HCT116 (cell line): ENCODE measurements around the gene TCERG1L. TPM values are rescaled to one million over a fixed set of nuclear protein-coding genes. Genes with fewer than 3 reads are reported as not detected.

Experiments
- ATAC-seq: fragments of 200-7000 bp; cut with Tn5 transposase; 2 replicates; pipeline ENCODE4 v1.9.1; 2020; ENCODE audit warnings: mild to moderate bottlenecking, moderate library complexity
- Bru-seq: library from RNA; stranded (reverse); fragments of 400-500 nt; gene quantifications from one replicate; lab custom pipeline; 2021; lab: Mats Ljungman, UMichigan
- BruChase-seq, 2 experiments: library from RNA; stranded (reverse); fragments of 400-500 nt; gene quantifications; one replicate each; lab custom pipeline; 2021; lab: Mats Ljungman, UMichigan
- BruUV-seq: library from RNA; stranded (reverse); fragments of 400-500 nt; replicated peaks from 2 replicates; lab custom pipeline; 2021; lab: Mats Ljungman, UMichigan
- CTCF ChIA-PET: fragments of 300-600 bp; sonication (Branson Sonifier 250); formaldehyde crosslinking; loops from one replicate; lab custom pipeline; 2021; ENCODE audit warnings: antibody characterized with exemption; lab: Charles Lee
- POLR2A ChIA-PET: fragments of 300-600, 350-600 bp; sonication (Branson Sonifier 250); formaldehyde crosslinking; loops from one replicate; lab custom pipeline; 2021; ENCODE audit warnings: antibody characterized with exemption; lab: Charles Lee
- RAD21 ChIA-PET, 2 experiments: fragments of 300-600 bp; sonication (Branson Sonifier 250); formaldehyde crosslinking; loops; one replicate each; lab custom pipeline; 2023; ENCODE audit warnings: low total read pairs in 2 of 2; ENCODE audit not compliant: uncharacterized antibody in 2 of 2, unreplicated experiment in 2 of 2, low non-redundant PET in 1 of 2; lab: Charles Lee
- DNase-seq: peaks from one replicate; pipeline ENCODE4 v3.0.0-alpha.2; 2010; ENCODE audit warnings: low read depth, low spot score
- H2AFZ ChIP-seq: fragments of 200-600 bp; shearing (Covaris generic), sonication (generic); 2 replicates; pipeline ENCODE4 v1.6.1; 2017; ENCODE audit warnings: low read depth, mixed run types, mixed read lengths, antibody characterized with exemption, low read length; ENCODE audit not compliant: poor library complexity, severe bottlenecking
- H3K27ac ChIP-seq: 2 replicates; pipeline ENCODE4 v1.5.1; 2012; ENCODE audit warnings: low read depth, low read length
- H3K27me3 ChIP-seq: fragments of 200-600 bp; sonication (generic); 2 replicates; pipeline ENCODE4 v1.6.1; 2016; ENCODE audit warnings: mixed run types, low read length, mixed read lengths; ENCODE audit not compliant: insufficient read depth
- H3K36me3 ChIP-seq, 2 experiments: fragments of 200-500 bp in 1 of 2; fragments of 200-600 bp in 1 of 2; sonication (Bioruptor generic) in 1 of 2; sonication (generic) in 1 of 2; 2 replicates each; pipeline versions ENCODE4 v1.5.1 to v1.6.1; 2014 to 2016; ENCODE audit warnings: low read length in 2 of 2, inconsistent platforms in 1 of 2, mixed read lengths in 1 of 2, mixed run types in 1 of 2; ENCODE audit not compliant: insufficient read depth in 2 of 2, control insufficient read depth in 1 of 2
- H3K4me1 ChIP-seq, 2 experiments: fragments of 200-600 bp in 1 of 2; sonication (generic) in 1 of 2; 2 replicates each; pipeline versions ENCODE4 v1.5.1 to v1.6.1; 2012 to 2017; ENCODE audit warnings: low read length in 2 of 2, inconsistent platforms in 1 of 2, mild to moderate bottlenecking in 1 of 2, mixed read lengths in 1 of 2, mixed run types in 1 of 2, moderate library complexity in 1 of 2; ENCODE audit not compliant: insufficient read depth in 2 of 2, control insufficient read depth in 1 of 2
- H3K4me2 ChIP-seq: fragments of 200-600 bp; sonication (generic); 2 replicates; pipeline ENCODE4 v1.6.1; 2017; ENCODE audit warnings: mixed run types, low read length, mixed read lengths
- H3K4me3 ChIP-seq, 2 experiments: fragments of 200-600 bp in 1 of 2; sonication (generic) in 1 of 2; replicated peaks in 1 of 2; 2 replicates each; pipeline ENCODE4 v1.5.1; 2011 to 2016; ENCODE audit warnings: low read length in 2 of 2, control low read depth in 1 of 2, low read depth in 1 of 2, mild to moderate bottlenecking in 1 of 2, mixed read lengths in 1 of 2, mixed run types in 1 of 2
- H3K79me2 ChIP-seq: fragments of 200-600 bp; sonication (generic); 2 replicates; pipeline ENCODE4 v1.6.1; 2017; ENCODE audit warnings: mild to moderate bottlenecking, mixed run types, low read length, moderate library complexity, mixed read lengths; ENCODE audit not compliant: insufficient read depth
- H3K9ac ChIP-seq: fragments of 200-600 bp; sonication (generic); 2 replicates; pipeline ENCODE4 v1.6.1; 2016; ENCODE audit warnings: low read length, mixed read lengths
- H3K9me2 ChIP-seq: fragments of 200-600 bp; sonication (generic), shearing (Covaris generic); 2 replicates; pipeline ENCODE4 v1.6.1; 2017; ENCODE audit warnings: mixed run types, mild to moderate bottlenecking, moderate library complexity; ENCODE audit not compliant: insufficient read depth
- H3K9me3 ChIP-seq, 2 experiments: fragments of 200-500 bp in 1 of 2; fragments of 200-600 bp in 1 of 2; sonication (Bioruptor generic) in 1 of 2; sonication (generic) in 1 of 2; 2 replicates each; pipeline ENCODE4 v1.6.1; 2014 to 2017; ENCODE audit warnings: low read length in 2 of 2, mixed read lengths in 2 of 2, inconsistent platforms in 1 of 2, low read depth in 1 of 2, mild to moderate bottlenecking in 1 of 2, mixed run types in 1 of 2, moderate library complexity in 1 of 2; ENCODE audit not compliant: control insufficient read depth in 1 of 2, insufficient read depth in 1 of 2
- H4K20me1 ChIP-seq: fragments of 200-600 bp; sonication (generic), shearing (Covaris generic); 2 replicates; pipeline ENCODE4 v1.6.1; 2017; ENCODE audit warnings: mixed run types, mild to moderate bottlenecking, moderate library complexity; ENCODE audit not compliant: insufficient read depth
- CBX3 ChIP-seq: IDR thresholded peaks from 2 replicates; pipeline ENCODE4 v1.6.1; 2012; ENCODE audit warnings: low read depth
- EZH2 ChIP-seq: fragments of 200-600 bp; sonication (generic); IDR thresholded peaks from 2 replicates; pipeline ENCODE4 v1.6.1; 2017; ENCODE audit warnings: antibody characterized with exemption, mixed run types
- EZH2phosphoT487 ChIP-seq: fragments of 200-600 bp; IDR thresholded peaks from 2 replicates; pipeline ENCODE4 v1.6.1; 2018; ENCODE audit warnings: antibody characterized with exemption, borderline replicate concordance
- FOSL1 ChIP-seq: IDR thresholded peaks from 2 replicates; pipeline ENCODE4 v1.6.1; 2012; ENCODE audit warnings: low read depth
- JUND ChIP-seq: IDR thresholded peaks from 2 replicates; pipeline ENCODE4 v1.6.1; 2012
- POLR2A ChIP-seq: IDR thresholded peaks from 2 replicates; pipeline ENCODE4 v1.7.0; 2011; ENCODE audit warnings: borderline replicate concordance; ENCODE audit not compliant: insufficient read depth, insufficient read length; ENCODE audit errors: extremely low read depth
- REST ChIP-seq: IDR thresholded peaks from 2 replicates; pipeline ENCODE4 v1.6.1; 2012; ENCODE audit warnings: low read depth
- SIN3A ChIP-seq: IDR thresholded peaks from 2 replicates; pipeline ENCODE4 v1.6.1; 2012; ENCODE audit warnings: low read depth
- SP1 ChIP-seq: IDR thresholded peaks from 2 replicates; pipeline ENCODE4 v1.6.1; 2012; ENCODE audit warnings: low read depth
- SRF ChIP-seq: IDR thresholded peaks from 2 replicates; pipeline ENCODE4 v1.6.1; 2012; ENCODE audit warnings: low read depth
- YY1 ChIP-seq: IDR thresholded peaks from 2 replicates; pipeline ENCODE4 v1.6.1; 2011; ENCODE audit warnings: low read length, low read depth, moderate library complexity, mild to moderate bottlenecking; ENCODE audit not compliant: insufficient replicate concordance; ENCODE audit errors: extremely low read depth
- ZBTB33 ChIP-seq: IDR thresholded peaks from 2 replicates; pipeline ENCODE4 v1.6.1; 2011; ENCODE audit warnings: mild to moderate bottlenecking, low read length, moderate library complexity; ENCODE audit not compliant: insufficient replicate concordance; ENCODE audit errors: extremely low read depth
- intact Hi-C: fragments of 100-400 bp; cut with micrococcal nuclease; formaldehyde crosslinking; loops from 2 replicates; pipeline ENCODE4 v1.10.0; 2022
- long read RNA-seq: library from polyadenylated mRNA; unstranded; transcript quantifications from one replicate; pipeline ENCODE4 v2.0.0, GENCODE V29; 2021; ENCODE audit not compliant: unreplicated experiment
- polyA plus RNA-seq: library from polyadenylated mRNA; unstranded; fragments of >200 nt; gene quantifications from 2 replicates; pipeline ENCODE4 v1.2.1, GENCODE V29; 2012; ENCODE audit warnings: missing spikeins
- total RNA-seq: library from RNA; stranded (reverse); gene quantifications from one replicate; pipeline ENCODE4 v1.2.1, GENCODE V29; 2021; ENCODE audit not compliant: unreplicated experiment

TCERG1L gene
- total RNA-seq, result not detected
- polyA plus RNA-seq, result not detected in 2 replicates
- Bru-seq, nascent RNA, result percentile 0 among the genes with signal in this experiment
- BruChase-seq, experiment 1, labeled RNA remaining after a 6-hour chase, result percentile 2 among the genes with signal in this experiment
- BruChase-seq, experiment 2, labeled RNA remaining after a 2-hour chase, result percentile 1 among the genes with signal in this experiment
- long read RNA-seq, result 0 reads

GRCh38 chr10:131311661-131312477 is at the start of gene TCERG1L:
TCERG1L (minus strand) TSS chr10:131311721; CDS start chr10:131311635, 86 bp downstream.
- no peak for TF ChIP-seq JUND
- no peaks in the 10 kb centered on the region for H3K36me3 ChIP-seq
- no peak within 1 kb of the TSS for H3K4me3 ChIP-seq
- no peaks in the 10 kb centered on the region for H4K20me1 ChIP-seq
- no peak for DNase-seq
- intact Hi-C loops, result no loop called here
- H2AFZ ChIP-seq, result no peak within 1 kb of the TSS
- POLR2A ChIA-PET, result no interaction called here
- H3K4me1 ChIP-seq, result no peaks in the 10 kb centered on the region
- no peaks in the 10 kb centered on the region for H3K9me2 ChIP-seq
- CTCF ChIA-PET, result no interaction called here
- RAD21 ChIA-PET, result no interaction called here
- no peaks in the 10 kb centered on the region for H3K9me3 ChIP-seq
- no peaks in the 10 kb centered on the region; the same call in 1 of the 2 replicates for H3K27me3 ChIP-seq
- no peak within 1 kb of the TSS for H3K27ac ChIP-seq
- no peaks in the 10 kb centered on the region for H3K79me2 ChIP-seq
- no peak within 1 kb of the TSS for H3K4me2 ChIP-seq
- no TSS peak for BruUV-seq
- no peak for ATAC-seq
- no peak within 1 kb of the TSS for H3K9ac ChIP-seq

- no peak overlapping the region for H3K27ac ChIP-seq
- no peaks in the 10 kb centered on the region for H3K27me3 ChIP-seq
- no peak overlapping the region for H3K4me2 ChIP-seq
- no peak overlapping the region for H3K9ac ChIP-seq
- H3K9me3 ChIP-seq, result no peaks in the 10 kb centered on the region
- POLR2A ChIA-PET, result no interaction called here
- no peak overlapping the region for H2AFZ ChIP-seq
- no peaks in the 10 kb centered on the region for H3K79me2 ChIP-seq
- H3K4me3 ChIP-seq, result no peak overlapping the region
- H3K36me3 ChIP-seq, result no peaks in the 10 kb centered on the region
- no peak for ATAC-seq
- no peaks in the 10 kb centered on the region for H3K4me1 ChIP-seq
- H3K9me2 ChIP-seq, result no peaks in the 10 kb centered on the region
- H4K20me1 ChIP-seq, result no peaks in the 10 kb centered on the region
- intact Hi-C loops, result no loop called here
- no peak for DNase-seq
- RAD21 ChIA-PET, result no interaction called here
- CTCF ChIA-PET, result no interaction called here
- BruUV-seq, result no TSS peak
- TF ChIP-seq SP1 (no peak), SIN3A (no peak), EZH2phosphoT487 (no peak), SRF (no peak), EZH2 (no peak), FOSL1 (no peak), CBX3 (no peak), POLR2A (no peak), YY1 (no peak), REST (no peak), JUND (no peak), ZBTB33 (no peak)
Measured at GRCh38 chr10:131358741-131359442, 47.4 kb upstream of the TCERG1L start.
